Breast epithelium (tissue), 3 donors: ENCODE measurements around the gene HIVEP3.

Experiments used
- CTCF ChIP-seq, 3 donors: fragments of 450-650 bp; IDR thresholded peaks; one replicate each; pipeline ENCODE4 v1.5.1; 2016 to 2017; ENCODE audit warnings: antibody characterized with exemption in 3 of 3, mild to moderate bottlenecking in 3 of 3, moderate library complexity in 3 of 3
- POLR2A ChIP-seq: fragments of 450-650 bp; IDR thresholded peaks from one replicate; pipeline ENCODE4 v1.6.1; 2016; ENCODE audit warnings: antibody characterized with exemption, mild to moderate bottlenecking, moderate library complexity

GRCh38 chr1:41519667-41520066 lies 399.1 kb downstream of the HIVEP3 start:
- TF ChIP-seq CTCF (IDR thresholded peaks at IDR 0.05): no peak
- no peak for TF ChIP-seq POLR2A
